ENCODE data around the gene KY.

The KY gene

DNA sequence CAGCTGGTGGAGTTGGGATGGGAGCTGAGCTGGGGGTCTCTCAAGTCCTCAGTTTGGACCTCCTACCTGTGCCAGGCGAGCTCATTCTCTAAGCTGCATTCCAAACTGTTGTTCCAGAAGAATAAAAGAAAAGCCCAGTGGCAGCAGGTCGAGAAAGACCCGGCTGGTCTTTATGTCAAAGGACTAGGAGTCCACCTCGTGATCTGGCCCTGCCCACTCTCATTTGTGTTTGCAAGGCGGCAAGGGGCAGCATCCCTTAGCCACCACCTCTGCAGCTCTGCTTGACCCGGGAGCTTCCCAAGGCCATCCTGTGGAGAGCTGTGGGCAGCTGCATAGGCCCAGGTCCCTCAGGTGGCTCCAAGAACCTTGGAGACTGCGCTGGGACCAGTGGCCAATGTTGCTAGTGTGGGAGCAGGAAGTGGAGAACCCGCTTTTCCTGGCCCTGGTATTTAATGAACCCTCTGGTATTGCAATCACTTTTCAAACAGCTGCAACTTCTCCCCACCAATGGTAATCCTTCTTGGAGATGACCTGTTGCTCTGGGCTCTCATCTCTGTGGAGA lies 30.9 kb downstream of the KY start:
- DNase-seq (ENCODE audit: low read depth in 3 of 3), result no peak

DNA sequence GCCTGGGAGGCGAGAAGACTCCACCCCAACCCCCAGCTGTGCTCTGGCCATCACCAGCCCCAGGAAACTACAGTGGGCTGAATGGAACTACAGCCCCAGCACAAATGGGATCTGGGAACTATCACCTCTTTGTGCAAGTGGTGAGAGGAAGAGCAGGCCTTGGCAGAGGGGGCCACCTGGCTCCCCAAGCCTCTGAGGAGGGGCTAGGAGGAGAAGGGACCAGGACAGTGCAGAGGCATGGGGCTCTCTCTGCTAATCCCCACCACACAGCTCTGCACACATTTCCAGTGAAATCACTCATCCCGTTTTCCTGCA lies 31.6 kb downstream of the KY start:
- DNase-seq (ENCODE audit: low read depth in 3 of 3), result no peak

DNA sequence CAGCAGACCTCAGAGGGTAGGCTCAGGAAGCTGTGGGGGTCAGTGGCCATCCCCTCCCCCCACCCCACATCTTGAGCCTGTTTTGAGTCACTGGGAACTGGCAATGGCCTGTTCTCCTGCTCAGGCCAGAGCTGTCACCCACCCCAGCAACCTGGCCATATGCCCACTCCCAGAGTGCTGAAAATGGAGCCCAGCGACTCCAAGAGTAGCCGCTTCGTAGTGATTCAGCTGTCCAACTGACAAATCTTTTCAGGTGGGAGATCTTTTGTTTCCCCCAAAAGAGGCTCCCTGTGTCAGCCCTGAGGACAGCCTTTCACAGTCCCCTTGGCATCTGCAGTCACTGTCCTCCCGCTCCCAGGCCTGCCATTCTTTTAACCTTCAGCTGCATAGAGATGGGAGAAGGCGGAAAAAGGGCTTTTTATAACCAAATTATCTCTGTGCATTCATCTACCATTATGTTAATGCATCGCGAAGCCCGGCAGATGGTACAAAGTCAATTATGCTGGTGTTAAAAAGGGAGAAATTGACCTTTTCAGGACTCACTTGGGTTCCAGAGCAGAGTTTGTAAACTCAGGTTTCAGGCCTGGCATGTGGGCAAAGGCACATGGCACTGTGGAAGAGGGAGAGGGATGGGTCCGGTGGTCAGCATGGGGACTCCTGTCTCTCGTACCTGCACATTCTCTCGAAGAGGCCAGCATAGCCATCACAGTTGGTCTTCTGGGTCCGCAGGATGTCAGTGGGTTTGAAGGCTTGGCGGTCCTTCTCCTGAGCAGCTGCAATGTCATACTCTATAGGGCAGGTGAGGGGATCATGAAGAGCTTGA lies 32.1 kb downstream of the KY start:
- DNase-seq (ENCODE audit: low read depth in 3 of 3), result no peak

GRCh38 chr3:134617608-134618477 lies 33.0 kb downstream of the KY start:
- no peak for DNase-seq (ENCODE audit: low read depth in 3 of 3)

DNA sequence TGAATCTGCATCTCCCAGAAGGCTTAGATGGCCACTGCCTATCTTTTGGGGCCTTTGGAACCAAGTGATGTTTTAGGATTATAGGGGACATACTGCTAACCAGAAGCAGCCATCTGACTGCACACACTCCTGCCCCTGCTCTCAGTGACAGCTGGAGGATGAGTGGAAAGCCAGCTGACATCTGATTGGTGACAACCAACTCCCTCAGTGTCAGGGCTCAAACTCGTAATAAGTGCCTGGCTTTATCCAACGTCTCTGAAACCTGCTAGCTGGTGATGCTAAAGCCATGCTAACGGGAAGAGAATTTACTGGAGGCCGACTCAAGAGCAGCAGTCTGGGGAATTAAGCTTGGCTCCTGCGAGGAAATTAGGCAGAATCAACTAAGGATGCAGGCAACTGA lies 35.1 kb downstream of the KY start:
- no peak for DNase-seq (ENCODE audit: low read depth in 3 of 3)

GRCh38 chr3:134614955-134615354 lies 35.9 kb downstream of the KY start:
- DNase-seq (ENCODE audit: low read depth in 3 of 3), result no peak

GRCh38 chr3:134613006-134613520 lies 37.8 kb downstream of the KY start:
- DNase-seq (ENCODE audit: low read depth in 3 of 3), result no peak

- DNase-seq (ENCODE audit: low read depth in 3 of 3), result no peak
Observed at GRCh38 chr3:134611516-134611915, 39.3 kb downstream of the KY start.

DNA sequence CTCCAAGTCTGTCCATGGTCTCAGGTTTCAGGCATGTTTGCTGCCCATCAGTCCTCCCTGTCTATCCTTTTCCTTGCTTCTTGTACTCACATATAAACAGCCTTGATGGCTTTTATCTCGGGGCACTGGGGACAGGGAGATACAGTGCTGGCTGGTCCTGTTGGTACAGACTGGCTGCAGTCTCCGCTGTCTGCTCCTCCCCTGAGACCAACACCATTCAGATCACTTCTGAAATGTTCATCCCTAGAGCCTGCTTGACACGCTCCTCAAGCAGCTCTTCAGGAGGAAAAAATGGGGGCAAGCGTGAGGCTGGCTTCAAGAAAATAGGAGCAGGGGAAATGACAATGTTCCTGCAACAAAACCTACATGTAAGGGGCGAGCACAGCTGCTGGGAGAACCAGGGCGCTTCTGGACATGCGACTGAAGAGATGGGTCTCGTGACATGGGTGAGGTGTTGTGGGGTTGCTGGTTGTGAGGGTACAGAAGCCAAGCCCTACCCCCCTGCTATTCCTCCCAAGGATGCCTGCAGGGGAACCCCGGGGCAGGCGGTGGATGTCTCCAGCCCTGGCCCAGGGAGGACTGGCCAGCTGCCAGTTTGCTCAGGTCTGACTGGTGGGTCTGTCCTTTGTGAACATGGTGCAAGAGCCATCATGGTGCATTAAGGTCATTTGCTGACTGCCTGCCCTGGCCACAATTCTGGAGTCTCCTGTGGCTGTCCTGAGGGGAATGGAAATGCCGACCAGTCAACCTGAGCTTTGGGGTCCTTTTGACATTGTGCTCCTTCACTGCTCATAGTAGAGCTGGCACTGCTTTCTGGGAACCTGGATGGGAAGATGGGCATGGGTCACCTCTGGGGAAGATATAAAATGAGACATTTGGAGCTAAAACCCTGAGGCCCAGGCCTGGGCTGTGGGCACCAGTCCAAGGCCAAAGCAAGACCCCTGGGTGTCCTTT lies 40.1 kb downstream of the KY start:
- DNase-seq (ENCODE audit: low read depth in 3 of 3), result no peak

GRCh38 chr3:134609821-134610431 lies 40.9 kb downstream of the KY start:
- no peak for DNase-seq (ENCODE audit: low read depth in 3 of 3)

GRCh38 chr3:134608771-134609435 lies 41.9 kb downstream of the KY start:
- DNase-seq (ENCODE audit: low read depth in 3 of 3), result no peak

- DNase-seq (ENCODE audit: low read depth in 3 of 3), result no peak
Observed at GRCh38 chr3:134608023-134608770, 42.6 kb downstream of the KY start.

- no peak for DNase-seq (ENCODE audit: low read depth in 3 of 3)
Observed at GRCh38 chr3:134607054-134608022, 43.5 kb downstream of the KY start.

DNA sequence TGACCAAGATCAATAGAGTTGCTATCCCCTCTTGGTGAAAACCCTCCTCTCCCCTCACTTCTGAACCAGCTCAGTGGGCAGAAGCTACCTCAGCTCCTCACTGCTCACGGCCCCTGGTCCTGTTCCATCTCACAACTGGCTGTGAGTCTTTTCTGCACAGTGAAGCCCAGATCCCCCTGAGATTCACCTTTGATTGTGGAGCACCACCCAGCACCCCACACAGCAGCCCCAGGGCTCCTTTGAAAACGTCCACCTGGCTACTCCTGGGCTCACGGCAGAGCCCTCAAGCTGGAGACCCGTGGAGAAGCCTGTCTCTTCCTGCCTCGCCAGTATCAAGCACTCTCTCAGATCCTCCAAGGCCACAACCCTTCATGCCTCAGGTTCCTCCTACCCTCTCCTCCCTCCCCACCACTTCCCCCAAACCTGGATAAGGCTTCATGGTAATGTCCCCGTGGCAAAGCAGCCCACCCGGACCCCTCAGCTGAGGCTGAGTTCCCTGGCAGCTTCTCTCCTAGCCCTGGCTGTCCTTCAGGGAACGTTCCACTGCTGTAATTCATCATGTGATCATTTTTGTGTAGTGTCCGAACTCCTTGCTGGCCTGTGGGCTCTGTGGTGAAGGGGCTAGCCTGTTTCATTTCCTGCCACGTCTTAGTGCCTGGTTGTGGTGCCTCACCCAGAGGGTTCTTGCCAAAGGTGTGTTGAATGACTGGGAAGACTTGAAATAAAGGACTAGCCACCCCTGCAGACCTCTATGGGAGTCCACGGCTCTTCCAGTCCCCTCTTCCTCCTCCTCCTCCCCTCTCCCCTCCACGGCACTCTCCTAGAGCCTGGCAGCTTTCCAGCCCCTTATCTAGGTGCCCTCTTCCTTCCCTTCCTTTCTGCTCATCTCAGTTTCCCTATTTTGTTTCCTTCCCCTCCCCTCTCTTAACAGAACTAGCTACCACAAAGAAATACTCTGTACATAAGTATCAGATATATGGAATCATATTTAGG lies 44.5 kb downstream of the KY start:
- no peak for DNase-seq (ENCODE audit: low read depth in 3 of 3)

GRCh38 chr3:134605556-134605955 lies 45.3 kb downstream of the KY start:
- no peak for DNase-seq (ENCODE audit: low read depth in 3 of 3)

DNA sequence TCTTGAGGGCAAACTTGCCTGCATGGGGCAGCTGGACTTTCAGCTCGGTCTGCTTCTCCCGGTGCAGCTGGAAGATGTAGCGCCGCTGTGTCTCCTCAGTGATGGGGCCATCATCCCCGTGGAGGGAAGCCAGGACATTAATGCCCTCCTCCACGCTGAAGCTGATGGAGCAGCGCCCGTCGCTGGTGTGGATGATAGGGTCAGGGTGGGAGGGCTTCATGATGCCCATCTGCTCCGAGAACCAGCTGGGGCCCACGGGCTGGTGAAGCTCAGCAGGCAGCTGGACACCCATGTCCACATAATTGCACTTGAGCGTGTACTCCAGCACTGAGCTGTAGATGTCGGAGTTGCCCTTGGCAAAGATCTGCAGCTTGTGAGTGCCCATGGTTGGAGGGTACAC lies 46.9 kb downstream of the KY start:
- DNase-seq (ENCODE audit: low read depth in 3 of 3), result no peak

DNA sequence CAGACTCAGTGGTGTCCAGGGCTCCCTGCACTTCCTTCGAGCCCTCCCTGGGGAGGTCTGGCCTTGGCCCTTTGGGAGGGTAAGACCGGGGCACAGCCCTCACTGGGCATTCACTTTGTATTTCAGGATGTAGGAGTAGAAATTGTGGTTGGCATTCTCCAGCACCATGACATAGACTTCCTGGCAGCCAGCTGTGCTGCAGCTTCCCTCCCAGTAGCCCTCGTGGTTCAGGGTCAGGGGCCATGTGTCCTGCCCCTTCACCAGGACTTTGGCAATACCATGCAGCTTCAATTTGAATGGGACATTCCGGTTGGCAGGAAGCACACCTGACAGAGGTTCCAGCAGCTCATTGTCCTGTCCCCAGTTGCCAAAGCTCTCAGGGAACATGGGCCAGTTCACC lies 47.3 kb downstream of the KY start:
- no peak for DNase-seq (ENCODE audit: low read depth in 3 of 3)

All from stimulated activated CD4-positive, alpha-beta T cell treated with anti-CD3 and anti-CD28 coated beads, TNF-alpha, amount 100 ng/mL, for 4 hours (primary cell).